H4 (cell line): ENCODE data around the gene FREY1. TPM values are rescaled to one million over a fixed set of nuclear protein-coding genes. Genes with fewer than 3 reads are reported as not detected.
A peak's percentile ranks its signal among the peaks of the same experiment; 100 is the strongest.
"Not testable (repeated sequence)": the region's sequence is repeated elsewhere in the genome, so short reads cannot be mapped to it uniquely, and the experiment has no call there.

Experiments
- DNase-seq: peaks from one replicate; pipeline ENCODE4 v3.0.0-alpha.2; 2015; ENCODE audit warnings: low spot score
- total RNA-seq: library from RNA; depleted of rRNA; stranded (reverse); fragments of >200 nt; shearing (Covaris generic); gene quantifications from 2 replicates; pipeline ENCODE4 v1.2.3, GENCODE V29; 2014

The FREY1 gene
- total RNA-seq, 1 experiment from 2014 or later: not detected

DNA sequence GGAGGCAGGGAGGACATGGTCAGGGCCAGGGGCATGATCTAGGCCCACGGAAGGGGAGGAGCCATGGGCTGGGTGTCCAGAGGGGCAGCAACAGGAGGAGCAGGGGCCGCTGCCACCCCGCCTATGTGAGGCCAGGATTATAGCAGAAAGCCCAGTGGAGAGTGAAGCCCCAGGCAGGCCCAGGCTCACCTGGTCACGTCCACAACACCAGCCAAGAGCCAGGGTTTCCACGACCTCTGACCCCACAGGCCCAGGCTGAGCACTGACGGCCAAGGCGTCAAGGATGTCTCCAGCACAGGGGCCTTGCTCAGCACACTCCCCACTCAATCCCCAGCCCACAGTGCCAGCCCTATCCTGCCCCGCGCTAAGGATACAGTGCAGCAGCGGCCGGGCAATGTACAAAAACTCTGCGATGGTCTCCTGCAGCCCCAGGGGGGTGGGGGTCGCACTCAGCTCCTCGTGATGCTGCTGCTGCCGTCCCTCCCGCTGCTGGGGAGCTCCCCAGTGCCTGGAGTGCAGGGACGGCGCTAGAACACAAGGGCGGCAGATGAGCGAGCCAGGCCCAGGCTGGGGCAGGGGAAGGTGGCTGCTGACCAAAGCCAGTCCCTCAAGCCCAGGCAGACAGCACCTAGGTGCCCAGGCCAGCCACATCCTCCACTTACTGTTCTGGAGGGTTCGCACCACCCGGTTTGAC is 7.0 kb upstream of the FREY1 start:
- no peak for DNase-seq

- DNase-seq: no peak
Observed at GRCh38 chr11:45913514-45913913, 6.4 kb upstream of the FREY1 start.

DNA sequence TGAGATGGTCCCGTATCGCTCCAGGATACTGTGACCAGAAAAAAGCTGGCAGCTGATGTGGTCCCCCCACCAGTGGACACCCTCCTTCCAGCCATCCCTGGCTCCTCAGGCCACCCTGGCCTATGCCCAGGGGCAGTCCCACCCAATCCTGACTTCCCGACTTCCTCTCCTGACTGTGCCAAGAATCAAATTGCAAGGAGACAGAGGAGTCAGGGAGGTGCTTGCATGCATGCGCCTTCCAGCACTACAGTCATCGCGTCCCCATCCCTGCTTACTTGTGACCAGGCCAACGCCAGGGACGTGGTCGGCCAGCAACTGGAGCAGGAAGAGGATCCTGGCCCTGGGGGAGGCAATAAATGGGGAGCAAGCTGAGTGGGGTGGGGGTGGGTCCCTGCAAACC is 3.6 kb upstream of the FREY1 start:
- DNase-seq: no peak

GRCh38 chr11:45909594-45910475 is 2.8 kb upstream of the FREY1 start:
- no peak for DNase-seq

- DNase-seq: no peak
Observed at GRCh38 chr11:45907911-45908370, 870 bp upstream of the FREY1 start.

DNA sequence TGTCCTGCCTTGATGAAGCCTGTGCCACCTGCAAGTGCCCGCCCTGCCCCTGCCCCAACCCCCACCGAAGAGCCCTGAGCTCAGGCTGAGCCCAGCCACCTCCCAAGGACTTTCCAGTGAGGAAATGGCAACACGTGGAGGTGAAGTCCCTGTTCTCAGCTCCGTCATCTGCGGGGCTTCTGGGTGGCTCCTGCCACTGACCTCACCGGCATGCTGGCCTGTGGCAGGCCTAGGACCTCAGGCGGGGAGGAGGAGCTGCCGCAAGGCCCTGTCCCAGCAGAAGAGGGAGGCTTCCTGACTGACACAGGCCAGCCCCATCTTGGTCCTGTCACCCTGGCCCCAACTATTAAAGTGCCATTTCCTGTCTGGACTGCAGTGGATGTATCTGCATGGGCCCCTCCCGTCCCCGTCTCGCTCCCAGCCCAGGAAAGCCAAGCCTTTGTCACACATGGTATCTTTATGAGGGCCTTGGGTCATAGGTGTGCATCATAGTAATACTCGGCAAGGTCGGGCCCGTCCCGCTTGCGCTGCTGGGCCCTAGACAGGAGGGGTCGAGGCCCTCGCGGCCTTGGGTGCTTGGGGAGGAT is 882 bp downstream of the FREY1 start:
- no peak for DNase-seq

DNA sequence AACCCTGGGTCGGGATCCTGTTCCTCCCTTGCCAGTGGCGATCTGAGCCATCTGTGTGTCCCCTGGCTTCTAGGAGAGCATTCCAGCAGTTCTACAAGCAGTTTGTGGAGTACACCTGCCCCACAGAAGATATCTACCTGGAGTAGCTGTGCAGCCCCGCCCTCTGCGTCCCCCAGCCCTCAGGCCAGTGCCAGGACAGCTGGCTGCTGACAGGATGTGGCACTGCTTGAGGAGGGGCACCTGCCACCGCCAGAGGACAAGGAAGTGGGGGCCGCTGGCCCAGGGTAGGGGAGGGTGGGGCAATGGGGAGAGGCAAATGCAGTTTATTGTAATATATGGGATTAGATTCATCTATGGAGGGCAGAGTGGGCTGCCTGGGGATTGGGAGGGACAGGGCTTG is 1.5 kb downstream of the FREY1 start:
- not testable (repeated sequence) for DNase-seq

GRCh38 chr11:45905095-45905494 is 2.0 kb downstream of the FREY1 start:
- no peak for DNase-seq

DNA sequence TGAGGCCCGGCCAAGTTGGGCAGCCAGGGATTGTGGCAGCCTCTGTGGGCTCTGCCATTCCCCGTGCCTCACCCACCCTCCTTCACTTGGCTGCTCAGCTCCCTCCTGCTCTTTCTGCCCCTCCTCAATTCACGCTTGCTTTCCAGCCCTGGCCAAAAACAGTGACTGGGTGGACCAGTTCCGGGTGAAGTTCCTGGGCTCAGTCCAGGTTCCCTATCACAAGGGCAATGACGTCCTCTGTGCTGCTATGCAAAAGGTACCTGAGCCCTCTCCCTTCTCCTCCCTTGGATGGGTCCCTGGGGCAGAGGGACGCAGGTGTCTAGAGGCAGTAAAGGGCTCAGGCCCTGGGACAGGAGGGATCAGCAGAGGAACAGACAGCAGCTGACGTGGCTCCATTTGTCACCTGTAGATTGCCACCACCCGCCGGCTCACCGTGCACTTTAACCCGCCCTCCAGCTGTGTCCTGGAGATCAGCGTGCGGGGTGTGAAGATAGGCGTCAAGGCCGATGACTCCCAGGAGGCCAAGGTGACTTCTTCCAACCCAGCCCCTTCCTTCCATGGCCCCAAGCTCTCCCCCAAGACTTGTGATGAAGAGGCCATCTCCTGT is 2.7 kb downstream of the FREY1 start:
- DNase-seq: no peak

DNA sequence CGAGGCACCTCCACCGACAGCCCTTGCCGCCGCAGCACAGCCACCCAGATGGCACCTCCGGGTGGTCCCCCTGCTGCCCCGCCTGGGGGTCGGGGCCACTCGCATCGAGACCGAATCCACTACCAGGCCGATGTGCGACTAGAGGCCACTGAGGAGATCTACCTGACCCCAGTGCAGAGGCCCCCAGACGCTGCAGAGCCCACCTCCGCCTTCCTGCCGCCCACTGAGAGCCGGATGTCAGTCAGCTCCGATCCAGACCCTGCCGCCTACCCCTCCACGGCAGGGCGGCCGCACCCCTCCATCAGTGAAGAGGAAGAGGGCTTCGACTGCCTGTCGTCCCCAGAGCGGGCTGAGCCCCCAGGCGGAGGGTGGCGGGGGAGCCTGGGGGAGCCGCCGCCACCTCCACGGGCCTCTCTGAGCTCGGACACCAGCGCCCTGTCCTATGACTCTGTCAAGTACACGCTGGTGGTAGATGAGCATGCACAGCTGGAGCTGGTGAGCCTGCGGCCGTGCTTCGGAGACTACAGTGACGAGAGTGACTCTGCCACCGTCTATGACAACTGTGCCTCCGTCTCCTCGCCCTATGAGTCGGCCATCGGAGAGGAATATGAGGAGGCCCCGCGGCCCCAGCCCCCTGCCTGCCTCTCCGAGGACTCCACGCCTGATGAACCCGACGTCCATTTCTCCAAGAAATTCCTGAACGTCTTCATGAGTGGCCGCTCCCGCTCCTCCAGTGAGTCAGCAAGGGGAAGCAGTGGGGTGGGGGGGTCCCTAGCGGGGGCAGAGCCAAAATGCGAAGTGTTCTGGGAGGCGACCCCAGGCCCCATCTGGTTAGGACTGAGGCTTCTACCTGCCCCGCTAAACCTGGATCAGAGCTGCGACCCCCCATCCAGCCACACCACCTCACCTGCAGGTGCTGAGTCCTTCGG is 4.4 kb downstream of the FREY1 start:
- DNase-seq: no peak

GRCh38 chr11:45901626-45902025 is 5.4 kb downstream of the FREY1 start:
- DNase-seq: no peak

DNA sequence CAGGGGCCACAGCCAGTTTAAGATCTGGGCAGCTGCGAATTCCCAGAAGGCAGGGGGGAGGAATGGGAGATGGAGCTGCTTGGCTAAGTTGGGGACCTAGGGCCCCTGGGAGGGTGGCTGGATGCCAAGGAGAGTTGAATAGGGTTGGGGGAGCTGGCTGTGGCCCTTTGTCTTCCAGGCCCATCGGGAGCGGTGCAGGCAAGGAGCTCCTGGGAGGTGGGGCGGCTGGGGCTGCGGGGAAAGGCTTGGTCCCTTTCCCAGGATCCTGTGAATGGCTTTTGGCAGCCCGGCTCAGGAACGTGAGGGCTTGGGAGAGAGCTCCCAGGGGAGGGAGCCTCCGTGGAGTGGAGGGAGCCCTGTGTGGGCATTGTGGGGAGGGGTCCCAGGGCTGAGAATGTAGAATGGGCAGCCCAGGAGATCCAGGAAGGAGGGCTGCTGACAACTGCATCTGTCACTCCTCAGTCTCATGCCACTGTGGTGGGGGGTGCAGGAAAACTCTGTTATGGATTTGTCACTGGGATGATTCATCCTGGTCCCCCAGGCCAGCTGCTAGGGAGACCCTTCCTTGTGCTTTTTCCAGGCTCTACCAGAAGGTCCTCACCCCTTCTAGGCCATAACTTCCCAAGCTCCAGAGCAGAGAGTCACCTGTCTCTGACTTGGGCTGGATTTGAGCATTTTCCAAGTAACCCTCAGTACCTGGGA is 6.0 kb downstream of the FREY1 start:
- DNase-seq: no peak

DNA sequence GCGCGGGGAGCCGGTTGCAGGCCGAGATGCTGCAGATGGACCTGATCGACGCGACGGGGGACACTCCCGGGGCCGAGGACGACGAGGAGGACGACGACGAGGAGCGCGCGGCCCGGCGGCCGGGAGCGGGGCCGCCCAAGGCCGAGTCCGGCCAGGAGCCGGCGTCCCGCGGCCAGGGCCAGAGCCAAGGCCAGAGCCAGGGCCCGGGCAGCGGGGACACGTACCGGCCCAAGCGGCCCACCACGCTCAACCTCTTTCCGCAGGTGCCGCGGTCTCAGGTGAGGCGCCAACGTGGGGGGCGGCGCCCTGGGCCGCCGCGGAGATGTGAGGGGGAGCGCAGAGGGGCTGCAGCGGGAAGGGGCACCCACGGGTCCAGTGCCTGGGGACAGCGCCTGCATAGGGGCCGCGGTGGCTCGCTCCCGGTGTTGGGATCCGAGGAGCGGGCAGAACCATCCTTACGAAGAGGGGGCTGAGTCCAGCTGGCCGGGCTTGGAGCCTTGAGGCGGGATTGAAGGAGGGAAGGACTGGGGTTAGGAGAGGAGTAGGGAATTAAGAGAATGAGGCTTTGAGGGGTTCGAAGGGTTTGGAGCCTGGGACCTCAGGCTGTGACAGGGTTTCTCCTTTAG is 6.8 kb downstream of the FREY1 start:
- not testable (repeated sequence) for DNase-seq

GRCh38 chr11:45899448-45900174 is 7.5 kb downstream of the FREY1 start:
- peak; percentile 92 for DNase-seq

GRCh38 chr11:45899086-45899447 is 8.0 kb downstream of the FREY1 start:
- no peak for DNase-seq

- no peak for DNase-seq
Observed at GRCh38 chr11:45897556-45897955, 9.5 kb downstream of the FREY1 start.

- peak; percentile 35 for DNase-seq
Observed at GRCh38 chr11:45896422-45896984, 10.6 kb downstream of the FREY1 start.

- no peak for DNase-seq
Observed at GRCh38 chr11:45895553-45896259, 11.4 kb downstream of the FREY1 start.
